Measurements from ENCODE around the gene ALKAL2.
A peak's percentile ranks its signal among the peaks of the same experiment; 100 is the strongest.

Gene ALKAL2

GRCh38 chr2:290090-290722 lies 2.3 kb upstream of the ALKAL2 start:
- peak overlapping the region; percentile 50; the same call in 1 of the 2 replicates for H3K4me3 ChIP-seq (ENCODE audit: low read length)
- H3K36me3 ChIP-seq (ENCODE audit: control insufficient read depth, insufficient read depth, low read length), result no peaks in the 10 kb centered on the region
- H3K27ac ChIP-seq (ENCODE audit: low read length), result no peak overlapping the region
- H3K9me3 ChIP-seq (ENCODE audit: control insufficient read depth, insufficient read depth, low read length), result no peaks in the 10 kb centered on the region
- no CpG with 5 or more reads among the region's 15 CpGs for WGBS (ENCODE audit: insufficient coverage, insufficient read length)
- 0 out of 2 replicates have a peak, but pooled peaks cover 3% of the 10 kb centered on the region for H3K4me1 ChIP-seq (ENCODE audit: control insufficient read depth, insufficient read depth, low read length)
- no peak for DNase-seq (ENCODE audit: low read depth, low spot score)
- peaks cover 10% of the 10 kb centered on the region for H3K27me3 ChIP-seq (ENCODE audit: control insufficient read depth, insufficient read depth, low read length)

GRCh38 chr2:289362-290089 lies 1.6 kb upstream of the ALKAL2 start:
- DNase-seq (ENCODE audit: low read depth, low spot score), result no peak
- H3K36me3 ChIP-seq (ENCODE audit: control insufficient read depth, insufficient read depth, low read length), result no peaks in the 10 kb centered on the region
- WGBS (ENCODE audit: insufficient coverage, insufficient read length), result no CpG with 5 or more reads among the region's 60 CpGs
- H3K4me1 ChIP-seq (ENCODE audit: control insufficient read depth, insufficient read depth, low read length), result peaks cover 7% of the 10 kb centered on the region; the same call in 1 of the 2 replicates
- H3K27ac ChIP-seq (ENCODE audit: low read length), result no peak overlapping the region
- H3K4me3 ChIP-seq (ENCODE audit: low read length), result peak overlapping the region; percentile 50; the same call in 1 of the 2 replicates
- H3K9me3 ChIP-seq (ENCODE audit: control insufficient read depth, insufficient read depth, low read length), result no peaks in the 10 kb centered on the region
- peaks cover 10% of the 10 kb centered on the region for H3K27me3 ChIP-seq (ENCODE audit: control insufficient read depth, insufficient read depth, low read length)

GRCh38 chr2:288758-289361 lies 969 bp upstream of the ALKAL2 start:
- no peak for DNase-seq (ENCODE audit: low read depth, low spot score)
- Histone ChIP-seq H3K36me3 (ENCODE audit: control insufficient read depth, insufficient read depth, low read length) (no peaks in the 10 kb centered on the region), H3K27ac (ENCODE audit: low read length) (no peak overlapping the region), H3K9me3 (ENCODE audit: control insufficient read depth, insufficient read depth, low read length) (no peaks in the 10 kb centered on the region), H3K4me1 (ENCODE audit: control insufficient read depth, insufficient read depth, low read length) (peaks cover 9% of the 10 kb centered on the region), H3K4me3 (ENCODE audit: low read length) (peak overlapping the region; percentile 64; the same call in 1 of the 2 replicates), H3K27me3 (ENCODE audit: control insufficient read depth, insufficient read depth, low read length) (peaks cover 10% of the 10 kb centered on the region)
- no CpG with 5 or more reads among the region's 42 CpGs for WGBS (ENCODE audit: insufficient coverage, insufficient read length)

GRCh38 chr2:287471-287885 lies 413 bp downstream of the ALKAL2 start:
- H3K4me1 ChIP-seq (ENCODE audit: control insufficient read depth, insufficient read depth, low read length), result peaks cover 10% of the 10 kb centered on the region
- no peaks in the 10 kb centered on the region for H3K9me3 ChIP-seq (ENCODE audit: control insufficient read depth, insufficient read depth, low read length)
- H3K27ac ChIP-seq (ENCODE audit: low read length), result no peak overlapping the region
- H3K36me3 ChIP-seq (ENCODE audit: control insufficient read depth, insufficient read depth, low read length), result no peaks in the 10 kb centered on the region
- H3K27me3 ChIP-seq (ENCODE audit: control insufficient read depth, insufficient read depth, low read length), result peaks cover 10% of the 10 kb centered on the region
- no peak for DNase-seq (ENCODE audit: low read depth, low spot score)
- H3K4me3 ChIP-seq (ENCODE audit: low read length), result peak overlapping the region; percentile 64; the same call in 1 of the 2 replicates
- no CpG with 5 or more reads among the region's 46 CpGs for WGBS (ENCODE audit: insufficient coverage, insufficient read length)

GRCh38 chr2:286774-287392 lies 1.0 kb downstream of the ALKAL2 start:
- 0 out of 2 replicates have a peak, but pooled peaks cover 2% of the 10 kb centered on the region for H3K36me3 ChIP-seq (ENCODE audit: control insufficient read depth, insufficient read depth, low read length)
- H3K4me3 ChIP-seq (ENCODE audit: low read length), result peak overlapping the region; percentile 64
- no peak for DNase-seq (ENCODE audit: low read depth, low spot score)
- H3K9me3 ChIP-seq (ENCODE audit: control insufficient read depth, insufficient read depth, low read length), result no peaks in the 10 kb centered on the region
- peaks cover 10% of the 10 kb centered on the region for H3K4me1 ChIP-seq (ENCODE audit: control insufficient read depth, insufficient read depth, low read length)
- H3K27me3 ChIP-seq (ENCODE audit: control insufficient read depth, insufficient read depth, low read length), result peaks cover 10% of the 10 kb centered on the region
- no CpG with 5 or more reads among the region's 20 CpGs for WGBS (ENCODE audit: insufficient coverage, insufficient read length)
- H3K27ac ChIP-seq (ENCODE audit: low read length), result no peak overlapping the region

- WGBS (ENCODE audit: insufficient coverage, insufficient read length), result no CpG with 5 or more reads among the region's 6 CpGs
Observed at GRCh38 chr2:286035-286434, 1.9 kb downstream of the ALKAL2 start.

GRCh38 chr2:285531-285930 lies 2.4 kb downstream of the ALKAL2 start:
- Histone ChIP-seq H3K4me3 (ENCODE audit: low read length) (no peak overlapping the region), H3K27ac (ENCODE audit: low read length) (no peak overlapping the region), H3K36me3 (ENCODE audit: control insufficient read depth, insufficient read depth, low read length) (peaks cover 9% of the 10 kb centered on the region; the same call in 1 of the 2 replicates), H3K4me1 (ENCODE audit: control insufficient read depth, insufficient read depth, low read length) (peaks cover 10% of the 10 kb centered on the region), H3K9me3 (ENCODE audit: control insufficient read depth, insufficient read depth, low read length) (no peaks in the 10 kb centered on the region), H3K27me3 (ENCODE audit: control insufficient read depth, insufficient read depth, low read length) (peaks cover 10% of the 10 kb centered on the region)
- WGBS (ENCODE audit: insufficient coverage, insufficient read length), result no CpG with 5 or more reads among the region's 1 CpG
- DNase-seq (ENCODE audit: low read depth, low spot score), result no peak

More at GRCh38 chr2:286035-286434, 1.9 kb downstream of the ALKAL2 start:
- Histone ChIP-seq H3K9me3 (ENCODE audit: control insufficient read depth, insufficient read depth, low read length) (no peaks in the 10 kb centered on the region), H3K27ac (ENCODE audit: low read length) (no peak overlapping the region), H3K36me3 (ENCODE audit: control insufficient read depth, insufficient read depth, low read length) (peaks cover 7% of the 10 kb centered on the region; the same call in 1 of the 2 replicates), H3K4me3 (ENCODE audit: low read length) (no peak overlapping the region), H3K4me1 (ENCODE audit: control insufficient read depth, insufficient read depth, low read length) (peaks cover 10% of the 10 kb centered on the region), H3K27me3 (ENCODE audit: control insufficient read depth, insufficient read depth, low read length) (peaks cover 10% of the 10 kb centered on the region)
- no peak for DNase-seq (ENCODE audit: low read depth, low spot score)

- H3K27ac ChIP-seq (ENCODE audit: low read length), result no peak overlapping the region
Observed at GRCh38 chr2:284896-285492, 2.9 kb downstream of the ALKAL2 start.

GRCh38 chr2:283996-284794 lies 3.7 kb downstream of the ALKAL2 start:
- DNase-seq (ENCODE audit: low read depth, low spot score), result no peak
- WGBS (ENCODE audit: insufficient coverage, insufficient read length), result no CpG with 5 or more reads among the region's 4 CpGs
- Histone ChIP-seq H3K9me3 (ENCODE audit: control insufficient read depth, insufficient read depth, low read length) (no peaks in the 10 kb centered on the region), H3K27me3 (ENCODE audit: control insufficient read depth, insufficient read depth, low read length) (peaks cover 3% of the 10 kb centered on the region), H3K36me3 (ENCODE audit: control insufficient read depth, insufficient read depth, low read length) (peaks cover 9% of the 10 kb centered on the region; the same call in 1 of the 2 replicates), H3K4me1 (ENCODE audit: control insufficient read depth, insufficient read depth, low read length) (peaks cover 10% of the 10 kb centered on the region), H3K4me3 (ENCODE audit: low read length) (no peak overlapping the region), H3K27ac (ENCODE audit: low read length) (no peak overlapping the region)

More at GRCh38 chr2:284896-285492, 2.9 kb downstream of the ALKAL2 start:
- WGBS (ENCODE audit: insufficient coverage, insufficient read length), result no CpG with 5 or more reads among the region's 13 CpGs
- Histone ChIP-seq H3K36me3 (ENCODE audit: control insufficient read depth, insufficient read depth, low read length) (peaks cover 9% of the 10 kb centered on the region; the same call in 1 of the 2 replicates), H3K27me3 (ENCODE audit: control insufficient read depth, insufficient read depth, low read length) (peaks cover 10% of the 10 kb centered on the region), H3K4me3 (ENCODE audit: low read length) (no peak overlapping the region), H3K9me3 (ENCODE audit: control insufficient read depth, insufficient read depth, low read length) (no peaks in the 10 kb centered on the region), H3K4me1 (ENCODE audit: control insufficient read depth, insufficient read depth, low read length) (peaks cover 10% of the 10 kb centered on the region)
- DNase-seq (ENCODE audit: low read depth, low spot score), result no peak
